Calu3 (cell line): ENCODE measurements around the gene RIN2. TPM values are rescaled to one million over a fixed set of nuclear protein-coding genes. Genes with fewer than 3 reads are reported as not detected.

Source experiments
- BruUV-seq: library from RNA; stranded (reverse); fragments of 400-500 nt; replicated peaks from 2 replicates; lab custom pipeline; 2021; lab: Mats Ljungman, UMichigan
- CTCF ChIA-PET: fragments of 300-600 bp; sonication (Branson Sonifier 250); formaldehyde crosslinking; loops from one replicate; lab custom pipeline; 2022; ENCODE audit warnings: antibody characterized with exemption; lab: Charles Lee
- DNase-seq: peaks from one replicate; pipeline ENCODE4 v3.0.0; 2022
- H3K27ac Mint-ChIP-seq: one replicate; pipeline ENCODE4 v1.8.0; 2022; ENCODE audit warnings: mixed read lengths; ENCODE audit not compliant: unreplicated experiment
- H3K27me3 Mint-ChIP-seq: one replicate; pipeline ENCODE4 v1.8.0; 2022; ENCODE audit warnings: mixed read lengths; ENCODE audit not compliant: unreplicated experiment
- H3K36me3 Mint-ChIP-seq: one replicate; pipeline ENCODE4 v1.8.0; 2022; ENCODE audit warnings: mild to moderate bottlenecking, moderate library complexity, mixed read lengths; ENCODE audit not compliant: insufficient read depth, unreplicated experiment
- H3K4me1 Mint-ChIP-seq: one replicate; pipeline ENCODE4 v1.8.0; 2022; ENCODE audit warnings: mild to moderate bottlenecking, low read depth, mixed read lengths; ENCODE audit not compliant: unreplicated experiment
- H3K4me3 Mint-ChIP-seq: one replicate; pipeline ENCODE4 v1.8.0; 2022; ENCODE audit warnings: mild to moderate bottlenecking, low read depth, moderate library complexity, mixed read lengths; ENCODE audit not compliant: unreplicated experiment
- H3K9me3 Mint-ChIP-seq: one replicate; pipeline ENCODE4 v1.8.0; 2022; ENCODE audit warnings: low read depth, mixed read lengths; ENCODE audit not compliant: unreplicated experiment
- intact Hi-C: fragments of 100-400 bp; cut with micrococcal nuclease; formaldehyde crosslinking; loops from one replicate; pipeline ENCODE4 v1.10.0; 2022; ENCODE audit not compliant: unreplicated experiment
- total RNA-seq: library from RNA; stranded (reverse); gene quantifications from 2 replicates; pipeline ENCODE4 v1.2.3, GENCODE V29; 2022
- TF ChIP-seq, protein P1 (sequence below): fragments of 200-600 bp; IDR thresholded peaks from one replicate; pipeline ENCODE4 v1.8.0; 2022; ENCODE audit warnings: antibody characterized with exemption; ENCODE audit not compliant: unreplicated experiment

Gene RIN2
- total RNA-seq, 1 experiment from 2014 or later = 9.9 TPM

DNA sequence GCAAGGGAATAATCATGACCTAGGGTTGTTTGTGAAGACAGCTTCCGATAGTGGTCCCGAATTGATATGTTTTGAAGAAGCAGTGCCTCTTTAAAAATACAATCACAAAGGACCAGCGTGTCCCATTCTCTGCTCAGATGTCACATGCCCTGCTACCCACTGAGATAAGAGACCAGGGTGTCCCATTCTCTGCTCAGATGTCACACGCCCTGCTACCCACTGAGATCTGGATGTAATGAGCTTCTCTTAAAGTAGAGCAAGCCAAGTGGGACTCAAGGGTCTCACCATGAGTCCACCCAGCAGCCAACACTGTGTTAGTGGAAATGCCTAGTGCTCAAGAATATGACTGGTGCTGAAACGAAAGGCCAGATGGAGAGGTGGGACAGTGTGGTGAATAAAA lies 22.2 kb downstream of the RIN2 start:
- TF ChIP-seq, protein P1, sequence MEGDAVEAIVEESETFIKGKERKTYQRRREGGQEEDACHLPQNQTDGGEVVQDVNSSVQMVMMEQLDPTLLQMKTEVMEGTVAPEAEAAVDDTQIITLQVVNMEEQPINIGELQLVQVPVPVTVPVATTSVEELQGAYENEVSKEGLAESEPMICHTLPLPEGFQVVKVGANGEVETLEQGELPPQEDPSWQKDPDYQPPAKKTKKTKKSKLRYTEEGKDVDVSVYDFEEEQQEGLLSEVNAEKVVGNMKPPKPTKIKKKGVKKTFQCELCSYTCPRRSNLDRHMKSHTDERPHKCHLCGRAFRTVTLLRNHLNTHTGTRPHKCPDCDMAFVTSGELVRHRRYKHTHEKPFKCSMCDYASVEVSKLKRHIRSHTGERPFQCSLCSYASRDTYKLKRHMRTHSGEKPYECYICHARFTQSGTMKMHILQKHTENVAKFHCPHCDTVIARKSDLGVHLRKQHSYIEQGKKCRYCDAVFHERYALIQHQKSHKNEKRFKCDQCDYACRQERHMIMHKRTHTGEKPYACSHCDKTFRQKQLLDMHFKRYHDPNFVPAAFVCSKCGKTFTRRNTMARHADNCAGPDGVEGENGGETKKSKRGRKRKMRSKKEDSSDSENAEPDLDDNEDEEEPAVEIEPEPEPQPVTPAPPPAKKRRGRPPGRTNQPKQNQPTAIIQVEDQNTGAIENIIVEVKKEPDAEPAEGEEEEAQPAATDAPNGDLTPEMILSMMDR = no peak
- Mint-ChIP-seq H3K36me3 (peaks cover 4% of the 10 kb centered on the region), H3K27ac (no peak overlapping the region), H3K27me3 (no peaks in the 10 kb centered on the region), H3K9me3 (no peaks in the 10 kb centered on the region), H3K4me3 (no peak overlapping the region), H3K4me1 (peaks cover 16% of the 10 kb centered on the region)
- BruUV-seq = no TSS peak
- DNase-seq = no peak
- intact Hi-C loops = no loop called here
- CTCF ChIA-PET = no interaction called here

DNA sequence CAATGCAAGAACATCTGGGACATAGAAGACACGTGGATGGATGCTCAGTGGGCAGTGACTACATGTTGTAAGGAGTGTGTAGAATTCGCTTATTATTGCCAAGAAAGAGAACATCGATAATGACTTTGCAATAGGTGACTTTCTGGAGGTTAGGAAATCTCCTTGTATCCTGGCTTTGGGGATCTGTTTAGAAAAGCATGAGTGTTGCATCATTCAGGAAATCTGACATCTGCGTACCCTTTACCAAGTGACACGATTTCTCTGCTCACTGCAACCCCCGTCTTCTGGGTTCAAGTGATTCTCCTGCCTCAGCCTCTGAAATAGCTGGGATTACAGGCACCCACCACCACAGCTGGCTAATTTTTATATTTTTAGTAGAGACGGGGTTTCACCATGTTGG lies 23.2 kb downstream of the RIN2 start:
- CTCF ChIA-PET = interaction anchor here (0.6 kb wide), 1 partner anchor 18 kb away, joined by 3 read pairs; no protein-coding TSS in a partner anchor
- Mint-ChIP-seq H3K36me3 (peaks cover 4% of the 10 kb centered on the region), H3K9me3 (no peaks in the 10 kb centered on the region), H3K27ac (no peak overlapping the region), H3K4me3 (no peak overlapping the region), H3K27me3 (no peaks in the 10 kb centered on the region), H3K4me1 (peaks cover 17% of the 10 kb centered on the region)
- no peak for DNase-seq
- no TSS peak for BruUV-seq
- intact Hi-C loops = no loop called here
- TF ChIP-seq, protein P1 = no peak

DNA sequence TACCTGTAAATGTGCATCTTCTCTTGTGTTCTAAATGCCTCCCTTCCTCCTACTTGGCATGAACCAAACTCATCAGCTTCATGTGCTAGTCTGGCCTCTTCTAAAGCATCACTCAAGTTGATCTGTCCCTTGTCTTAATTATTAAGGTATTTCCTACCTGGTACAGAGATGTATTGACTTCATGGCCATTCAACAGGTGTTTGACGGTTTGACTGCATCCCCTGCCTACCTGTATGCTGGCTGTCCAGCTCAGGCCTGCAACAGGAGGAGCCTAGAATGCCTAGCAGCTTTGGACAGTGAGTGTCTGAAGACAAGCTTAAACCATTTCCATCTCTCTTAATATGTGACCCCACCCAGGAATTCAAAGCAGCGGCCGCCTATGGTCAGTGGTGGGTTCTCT lies 24.6 kb downstream of the RIN2 start:
- peaks cover 17% of the 10 kb centered on the region for H3K4me1 Mint-ChIP-seq
- CTCF ChIA-PET = interaction anchor here (1.1 kb wide), 1 partner anchor 20 kb away, joined by 3 read pairs; no protein-coding TSS in a partner anchor

DNA sequence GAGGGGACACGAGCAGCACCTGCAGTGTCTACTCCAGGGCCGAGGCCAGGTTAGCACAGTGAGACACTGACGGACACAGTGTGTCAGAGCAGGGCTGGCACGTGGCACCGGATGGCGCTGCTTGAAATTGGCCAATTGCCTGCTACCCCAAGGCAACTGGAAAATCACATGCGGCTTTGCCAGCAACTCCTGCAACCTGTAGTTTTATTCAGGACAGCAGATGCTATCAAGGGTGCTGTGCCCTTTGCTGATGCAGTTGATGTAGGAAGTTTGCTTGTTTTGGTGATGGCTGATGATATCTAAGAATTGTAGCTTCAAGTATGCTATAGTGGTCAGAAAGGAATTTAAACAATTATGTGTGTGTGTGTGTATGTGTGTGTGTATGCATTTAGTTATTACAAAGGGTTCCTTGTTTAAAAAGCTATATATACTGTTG lies 25.9 kb downstream of the RIN2 start:
- no peak overlapping the region for H3K27ac Mint-ChIP-seq
- H3K4me3 Mint-ChIP-seq = no peak overlapping the region
- CTCF ChIA-PET = no interaction called here
- no peak for DNase-seq
- TF ChIP-seq, protein P1 = no peak
- peaks cover 17% of the 10 kb centered on the region for H3K4me1 Mint-ChIP-seq
- no peaks in the 10 kb centered on the region for H3K9me3 Mint-ChIP-seq
- BruUV-seq = no TSS peak
- intact Hi-C loops = no loop called here
- peaks cover 4% of the 10 kb centered on the region for H3K36me3 Mint-ChIP-seq
- no peaks in the 10 kb centered on the region for H3K27me3 Mint-ChIP-seq

More for the DNA sequence above, 24.6 kb downstream of the RIN2 start:
- TF ChIP-seq, protein P1 = no peak
- no TSS peak for BruUV-seq
- Mint-ChIP-seq H3K27ac (no peak overlapping the region), H3K4me3 (no peak overlapping the region), H3K27me3 (no peaks in the 10 kb centered on the region), H3K36me3 (peaks cover 4% of the 10 kb centered on the region), H3K9me3 (no peaks in the 10 kb centered on the region)
- intact Hi-C loops = no loop called here
- DNase-seq = no peak
